ENCODE results near the gene RFX4.

- TF ChIP-seq CTCF (IDR thresholded peaks at IDR 0.05) (no peak), POLR2A (IDR thresholded peaks at IDR 0.05) (no peak)
These were observed 4.2 kb downstream of the RFX4 start for GRCh38 chr12:106586803-106587684.

Data from lower leg skin (tissue), 3 donors.